ENCODE data around the gene MIPEP. TPM values are rescaled to one million over a fixed set of nuclear protein-coding genes. Genes with fewer than 3 reads are reported as not detected.

Gene MIPEP
- polyA plus RNA-seq, 1 donor (not counting 4 experiments of a cell fraction or from before 2014, with no cell fraction given): 35.0 TPM

- no peak overlapping the region for H3K27ac ChIP-seq (ENCODE audit: control insufficient read depth, insufficient read depth, low read length)
- H3K4me2 ChIP-seq (ENCODE audit: control insufficient read depth, extremely low read depth, insufficient read depth, low read depth, low read length): no peak overlapping the region
- no peaks in the 10 kb centered on the region for H4K20me1 ChIP-seq (ENCODE audit: control insufficient read depth, extremely low read depth, insufficient read depth, low read length)
- H3K79me2 ChIP-seq (ENCODE audit: control insufficient read depth, insufficient read depth, low read length): no peaks in the 10 kb centered on the region
- FAIRE-seq (no peak), DNase-seq (ENCODE audit: low read depth, low spot score) (no peak)
- H2AFZ ChIP-seq (ENCODE audit: control insufficient read depth, low read length): no peak overlapping the region
- no peak overlapping the region for H3K9ac ChIP-seq (ENCODE audit: control insufficient read depth, extremely low read depth, insufficient read depth, low read length)
- peaks cover 9% of the 10 kb centered on the region for H3K4me1 ChIP-seq (ENCODE audit: control insufficient read depth, extremely low read depth, insufficient read depth, low read length)
- H3K4me3 ChIP-seq (ENCODE audit: control insufficient read depth in 2 of 3, extremely low read depth in 1 of 3, insufficient read depth in 2 of 3, low read depth in 1 of 3, low read length in 3 of 3): no peak overlapping the region
- H3K9me1 ChIP-seq (ENCODE audit: control insufficient read depth, extremely low read depth, insufficient read depth, low read length): no peaks in the 10 kb centered on the region
- H3K9me3 ChIP-seq (ENCODE audit: control insufficient read depth, low read depth, low read length): no peaks in the 10 kb centered on the region
- H3K27me3 ChIP-seq (ENCODE audit: control insufficient read depth, extremely low read depth, insufficient read depth, low read length): no peaks in the 10 kb centered on the region
- no peaks in the 10 kb centered on the region for H3K36me3 ChIP-seq (ENCODE audit: control insufficient read depth in 2 of 2, extremely low read depth in 1 of 2, insufficient read depth in 2 of 2, low read length in 2 of 2)
- dilution Hi-C loops (cut with MboI; ENCODE audit: extremely low pct_ligation_motif_present, low sequenced_read_pairs): no loop called here
- no peak for TF ChIP-seq CTCF (optimal IDR thresholded peaks at IDR 0.05 in 1 of 3, IDR thresholded peaks at IDR 0.05 in 1 of 3, conservative IDR thresholded peaks at IDR 0.05 in 1 of 3; ENCODE audit: extremely low read depth in 1 of 3, insufficient read depth in 2 of 3, low read length in 3 of 3)
- TF ChIP-seq EZH2 (IDR thresholded peaks at IDR 0.05; ENCODE audit: low read length): no peak
Measured at GRCh38 chr13:23697772-23698313, 191.4 kb downstream of the MIPEP start.

GRCh38 chr13:23696610-23697009, 192.6 kb downstream of the MIPEP start:
- FAIRE-seq (no peak), DNase-seq (ENCODE audit: low read depth, low spot score) (no peak)
- H3K9ac ChIP-seq (ENCODE audit: control insufficient read depth, extremely low read depth, insufficient read depth, low read length): peak overlapping the region; percentile 64
- H3K4me2 ChIP-seq (ENCODE audit: control insufficient read depth, extremely low read depth, insufficient read depth, low read depth, low read length): peak overlapping the region; percentile 78
- no peaks in the 10 kb centered on the region for H3K79me2 ChIP-seq (ENCODE audit: control insufficient read depth, insufficient read depth, low read length)
- H3K4me1 ChIP-seq (ENCODE audit: control insufficient read depth, extremely low read depth, insufficient read depth, low read length): peaks cover 9% of the 10 kb centered on the region
- no peak for TF ChIP-seq CTCF (optimal IDR thresholded peaks at IDR 0.05 in 1 of 3, IDR thresholded peaks at IDR 0.05 in 1 of 3, conservative IDR thresholded peaks at IDR 0.05 in 1 of 3; ENCODE audit: extremely low read depth in 1 of 3, insufficient read depth in 2 of 3, low read length in 3 of 3)
- no peak for TF ChIP-seq EZH2 (IDR thresholded peaks at IDR 0.05; ENCODE audit: low read length)
- H3K4me3 ChIP-seq (ENCODE audit: control insufficient read depth in 2 of 3, extremely low read depth in 1 of 3, insufficient read depth in 2 of 3, low read depth in 1 of 3, low read length in 3 of 3): peak overlapping the region in 1 of 3 experiments; percentile 51
- H3K27me3 ChIP-seq (ENCODE audit: control insufficient read depth, extremely low read depth, insufficient read depth, low read length): no peaks in the 10 kb centered on the region
- peak overlapping the region; percentile 31 for H3K27ac ChIP-seq (ENCODE audit: control insufficient read depth, insufficient read depth, low read length)
- dilution Hi-C loops (cut with MboI; ENCODE audit: extremely low pct_ligation_motif_present, low sequenced_read_pairs): no loop called here
- no peaks in the 10 kb centered on the region for H3K9me1 ChIP-seq (ENCODE audit: control insufficient read depth, extremely low read depth, insufficient read depth, low read length)
- no peaks in the 10 kb centered on the region for H4K20me1 ChIP-seq (ENCODE audit: control insufficient read depth, extremely low read depth, insufficient read depth, low read length)
- H3K36me3 ChIP-seq (ENCODE audit: control insufficient read depth in 2 of 2, extremely low read depth in 1 of 2, insufficient read depth in 2 of 2, low read length in 2 of 2): no peaks in the 10 kb centered on the region
- no peaks in the 10 kb centered on the region for H3K9me3 ChIP-seq (ENCODE audit: control insufficient read depth, low read depth, low read length)
- peak overlapping the region; percentile 95 for H2AFZ ChIP-seq (ENCODE audit: control insufficient read depth, low read length)
